GM18519 (cell line): ENCODE results near the gene CKS1B.
A peak's percentile ranks its signal among the peaks of the same experiment; 100 is the strongest.

Experiments used
- ATAC-seq: cut with Tn5 transposase; IDR thresholded peaks from one replicate; pipeline ENCODE4 v1.9.1; 2021; ENCODE audit warnings: mild to moderate bottlenecking, moderate library complexity; ENCODE audit not compliant: unreplicated experiment, low FRiP score

CKS1B gene

GRCh38 chr1:154945160-154945961, 29.1 kb upstream of the CKS1B start:
- ATAC-seq: no peak

GRCh38 chr1:154945962-154946850, 28.3 kb upstream of the CKS1B start:
- ATAC-seq: no peak

DNA sequence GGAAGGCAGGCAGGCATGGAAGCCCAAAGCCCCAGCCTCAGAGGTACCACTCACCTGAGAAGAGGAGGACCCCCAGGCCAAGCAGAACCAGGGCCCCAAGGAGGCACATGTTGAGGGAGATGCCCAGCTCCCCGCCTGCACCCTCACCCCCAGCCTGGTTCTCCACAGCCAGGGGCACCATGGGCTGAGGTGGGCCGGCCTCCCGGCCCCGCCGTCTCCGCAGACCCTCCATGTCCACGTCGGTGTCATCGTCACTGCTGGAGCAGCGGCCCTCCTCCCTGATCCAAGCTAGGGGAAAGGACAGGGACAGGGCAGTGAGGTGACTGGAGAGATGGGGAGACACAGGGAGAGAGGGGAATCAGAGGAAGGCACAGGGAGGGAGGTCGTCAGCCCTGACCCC, 26.4 kb upstream of the CKS1B start:
- no peak for ATAC-seq

GRCh38 chr1:154951901-154952657, 22.4 kb upstream of the CKS1B start:
- ATAC-seq: no peak

DNA sequence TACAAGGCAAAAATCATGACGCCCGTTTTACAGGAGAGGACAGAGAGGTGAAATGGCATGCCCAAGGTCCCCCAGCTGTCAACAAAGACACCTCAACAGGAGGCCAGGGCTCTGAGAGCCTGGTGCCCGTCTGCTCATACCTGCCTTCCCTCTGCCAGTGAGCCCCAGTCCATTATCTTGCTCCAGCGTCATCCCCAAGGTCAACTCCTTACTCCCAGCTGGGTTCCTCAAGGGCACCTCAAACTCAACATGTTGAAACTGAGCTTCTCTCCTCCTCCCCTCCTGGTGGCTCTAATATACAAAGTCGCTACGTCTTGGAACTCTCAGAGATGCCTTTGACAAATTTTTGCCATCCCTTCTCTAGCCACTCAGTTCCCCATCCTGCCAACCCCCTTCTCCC, 21.8 kb upstream of the CKS1B start:
- no peak for ATAC-seq

DNA sequence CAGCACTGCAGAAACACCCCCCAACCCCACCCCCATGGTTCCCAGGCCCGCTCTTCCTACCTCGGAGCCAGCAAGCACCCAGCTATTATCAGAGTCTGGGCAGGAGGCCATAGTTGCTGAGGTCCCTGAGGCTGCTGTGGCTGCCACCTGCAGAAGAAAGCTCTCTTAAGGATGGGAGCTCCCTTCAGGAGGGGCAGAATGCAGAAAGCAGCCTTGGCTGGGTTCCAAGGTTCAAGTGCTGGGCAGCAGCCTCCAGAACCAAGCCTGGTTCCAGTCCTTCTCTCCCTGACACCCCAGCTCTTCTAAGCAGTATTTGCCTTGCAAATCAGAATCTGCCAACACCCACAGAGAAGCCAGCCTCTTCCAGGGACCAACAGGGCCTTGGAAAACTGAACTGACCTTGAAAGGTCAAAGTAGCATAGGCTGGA, 20.9 kb upstream of the CKS1B start:
- ATAC-seq: no peak

DNA sequence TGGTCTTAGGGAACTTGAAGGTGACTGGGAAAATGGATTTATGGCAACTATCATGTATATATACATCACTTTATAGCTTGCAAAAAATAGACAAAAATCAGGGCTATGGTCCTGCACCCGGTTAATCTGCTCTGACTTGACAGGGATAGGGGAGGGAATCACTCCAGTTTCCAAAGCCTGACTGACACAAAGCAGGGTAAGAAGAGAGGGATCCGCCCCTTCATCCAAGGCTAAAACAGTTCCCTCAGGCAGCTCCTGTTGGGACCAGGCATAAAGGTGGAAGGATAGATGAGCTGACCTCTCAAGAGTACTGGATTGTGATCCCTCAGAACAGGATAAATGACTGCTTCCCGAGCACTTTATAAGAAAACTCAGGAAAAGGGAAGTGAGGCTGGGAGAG, 19.9 kb upstream of the CKS1B start:
- ATAC-seq: no peak

DNA sequence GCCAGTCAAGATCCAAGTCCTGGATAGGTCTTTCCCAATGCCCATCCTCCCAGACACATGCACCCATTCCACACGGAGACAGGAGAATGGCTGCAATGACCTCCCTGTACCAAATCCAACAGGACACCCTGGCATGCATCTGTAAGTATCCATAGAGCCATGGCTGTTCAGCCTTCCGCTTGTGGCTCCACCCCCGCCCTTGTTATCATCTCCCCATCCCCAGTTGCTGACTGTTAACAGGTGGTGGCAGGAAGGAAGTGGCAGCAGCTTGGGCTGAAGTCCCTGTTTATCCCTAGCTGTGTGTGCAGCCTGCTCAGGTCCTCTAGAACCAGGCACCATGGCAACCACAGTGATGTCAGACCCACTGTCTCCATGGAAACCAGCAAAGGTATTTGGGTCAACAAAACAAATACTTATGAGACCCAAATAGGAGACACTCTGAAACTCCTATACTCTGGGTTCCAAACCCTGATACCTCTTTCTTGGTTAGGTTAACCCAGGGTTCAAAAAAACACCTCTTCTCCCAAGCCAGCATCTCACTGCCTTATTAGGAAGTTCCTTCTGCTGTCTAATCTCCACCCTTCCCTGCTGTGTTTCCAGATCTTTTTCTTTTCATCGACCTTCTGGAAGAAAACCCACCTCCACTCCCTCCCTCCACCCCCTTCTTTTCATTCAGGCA, 19.3 kb upstream of the CKS1B start:
- ATAC-seq: no peak

- ATAC-seq: no peak
Observed at GRCh38 chr1:154955718-154956543, 18.6 kb upstream of the CKS1B start, which contains the start of gene PBXIP1. Gene PBXIP1 (minus strand): TSS chr1:154956099. CDS start chr1:154953721, 2,378 bp downstream.

DNA sequence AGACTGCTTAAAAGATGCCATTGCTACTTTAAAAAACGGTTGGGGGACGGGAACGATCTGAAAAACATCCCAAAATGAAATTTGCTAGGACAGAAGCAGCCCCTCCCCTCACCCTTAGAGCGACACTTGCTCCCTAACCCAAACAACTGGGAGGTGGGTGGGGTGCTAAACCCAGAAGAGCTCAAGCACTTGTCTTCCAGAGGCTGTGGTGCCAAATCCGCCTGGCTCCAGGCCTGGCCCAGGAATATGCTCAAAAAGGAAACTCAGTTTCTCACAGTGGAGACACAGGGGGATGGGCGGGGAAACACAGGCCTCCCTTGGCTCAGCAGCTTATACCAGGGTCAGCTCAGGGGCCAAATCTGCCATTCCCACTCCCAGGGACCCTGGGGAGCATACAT, 17.9 kb upstream of the CKS1B start:
- no peak for ATAC-seq

- ATAC-seq: no peak
Observed at GRCh38 chr1:154957091-154957657, 17.3 kb upstream of the CKS1B start.

DNA sequence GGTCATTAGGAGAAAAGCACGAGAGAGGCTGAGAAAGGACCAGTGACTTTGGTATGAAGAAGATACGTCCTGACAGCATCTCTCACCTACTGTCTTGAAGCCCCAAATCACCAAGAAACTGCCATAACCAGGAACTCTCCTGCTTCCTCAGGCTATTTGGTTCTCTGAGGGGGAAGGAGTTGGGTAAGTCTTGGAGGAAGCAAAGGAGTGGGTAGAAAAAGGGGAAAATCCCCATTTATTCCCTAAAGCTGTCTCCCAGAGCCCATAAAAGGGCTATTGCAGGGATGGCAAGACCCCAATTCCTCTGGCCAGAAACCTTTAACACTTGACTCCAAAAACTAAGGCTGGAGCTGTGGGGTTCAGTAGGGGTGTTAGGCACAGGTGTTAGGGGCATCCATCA, 16.4 kb upstream of the CKS1B start:
- no peak for ATAC-seq

- ATAC-seq: no peak
Observed at GRCh38 chr1:154958681-154959425, 15.6 kb upstream of the CKS1B start.

- no peak for ATAC-seq
Observed at GRCh38 chr1:154959426-154959780, 15.1 kb upstream of the CKS1B start.

- ATAC-seq: no peak
Observed at GRCh38 chr1:154960446-154961136, 13.9 kb upstream of the CKS1B start.

DNA sequence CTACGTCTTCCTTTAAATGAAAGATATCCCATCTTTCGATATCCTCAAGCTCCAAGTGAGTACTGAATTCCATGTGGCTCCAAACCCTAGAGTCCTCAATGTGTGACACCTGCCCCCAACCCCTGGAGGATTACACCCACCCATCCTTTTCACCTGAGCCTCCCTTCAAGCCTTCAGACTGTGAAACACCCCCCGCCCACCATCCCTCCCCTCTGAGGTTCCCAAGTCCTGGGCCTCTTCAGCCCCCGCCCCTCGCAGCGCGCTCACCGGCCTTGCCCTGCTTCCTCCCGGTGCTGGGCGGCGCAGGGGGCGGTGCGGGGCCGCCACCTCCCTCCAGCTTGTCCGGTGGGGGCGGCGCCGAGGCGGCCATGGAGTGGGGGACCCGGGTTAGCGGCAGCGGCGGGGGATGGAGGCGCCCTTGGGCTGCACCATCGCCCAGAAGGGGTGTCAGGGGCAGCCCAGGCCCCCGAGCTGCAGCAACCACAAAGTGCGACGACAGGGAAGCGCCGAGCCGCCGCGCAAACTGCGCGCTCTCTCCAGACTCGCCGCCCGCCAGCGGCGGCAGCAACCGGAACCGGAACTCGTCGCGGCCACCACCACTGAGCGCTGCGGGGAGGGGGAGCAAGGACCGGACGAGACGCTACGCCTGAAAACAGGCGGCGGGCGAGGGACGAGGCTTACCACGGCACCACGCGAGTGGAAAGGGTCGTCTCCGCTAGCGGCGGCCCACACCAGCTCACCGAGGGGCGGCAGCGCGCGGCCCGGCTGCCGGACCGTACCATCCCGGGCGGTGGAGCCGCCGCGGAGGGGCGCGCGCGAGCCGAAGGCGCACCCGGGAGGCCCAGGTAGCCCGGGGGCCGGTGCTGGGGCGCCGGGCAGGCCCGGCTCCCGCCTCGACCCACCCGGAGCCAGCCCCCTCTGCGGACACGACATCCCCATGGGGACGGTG, 13.0 kb upstream of the CKS1B start, which contains the start of gene PYGO2:
PYGO2 (minus strand) TSS at position 576 of the 949 bp plus-strand sequence; CDS start at position 370, 206 bp downstream.
- ATAC-seq: peak; percentile 40
